ENCODE data around the gene FBXL19. TPM values are rescaled to one million over a fixed set of nuclear protein-coding genes. Genes with fewer than 3 reads are reported as not detected.
A peak's percentile ranks its signal among the peaks of the same experiment; 100 is the strongest.

Gene FBXL19
- total and polyA plus RNA-seq, 2 of the 13 experiments (the other 11 are each of a cell fraction or from before 2014, with no cell fraction given) = 6.0 to 13.7 TPM

GRCh38 chr16:30980023-30980371 is 56.6 kb downstream of the FBXL19 start (continued):
- no peak for TF ChIP-seq SKIL (CRISPR knock-in tag; IDR thresholded peaks at IDR 0.05; ENCODE audit: borderline replicate concordance)
- no peak for TF ChIP-seq JUNB (CRISPR knock-in tag; IDR thresholded peaks at IDR 0.05; ENCODE audit: borderline replicate concordance)
- TF ChIP-seq ZC3H4 (CRISPR knock-in tag; IDR thresholded peaks at IDR 0.05; ENCODE audit: borderline replicate concordance) = no peak

GRCh38 chr16:30980434-30980833 is 57.1 kb downstream of the FBXL19 start:
- no peaks in the 10 kb centered on the region for H3K9me3 ChIP-seq (ENCODE audit: low read length)
- ATAC-seq = no peak
- BruUV-seq (replicated peaks) = no TSS peak
- H3K9ac ChIP-seq (ENCODE audit: insufficient read depth, low read depth, low read length) = no peak overlapping the region
- H3K4me1 ChIP-seq (ENCODE audit: insufficient read depth, low read length) = peaks cover 4% of the 10 kb centered on the region
- H3K27ac ChIP-seq (ENCODE audit: extremely low read length, insufficient read depth, low read length) = no peak overlapping the region
- no peak overlapping the region for H3K4me2 ChIP-seq (ENCODE audit: low read depth, low read length)
- H4K20me1 ChIP-seq (ENCODE audit: insufficient read depth, low read length) = no peaks in the 10 kb centered on the region; the same call in 1 of the 2 replicates
- H2AFZ ChIP-seq (ENCODE audit: low read length) = no peak overlapping the region
- no peaks in the 10 kb centered on the region for H3K27me3 ChIP-seq (ENCODE audit: control insufficient read depth in 1 of 2, insufficient read depth in 2 of 2, low read length in 2 of 2)
- no peak for FAIRE-seq
- no peak for DNase-seq (ENCODE audit: low spot score)
- 97% methylated on average over 29 of the region's 29 CpGs for WGBS (ENCODE audit: low lambda C conversion rate)
- H3K79me2 ChIP-seq (ENCODE audit: insufficient read depth, low read length) = no peaks in the 10 kb centered on the region
- in situ Hi-C loops (cut with HindIII; ENCODE audit: extremely low pct_ligation_motif_present, low pct_unique_long_range_greater_than_20kb) = loop anchor here (25.0 kb wide), 1 partner anchor 732 kb away; a partner anchor contains a TSS
- no peak overlapping the region for H3K4me3 ChIP-seq (replicated peaks in 1 of 3; ENCODE audit: insufficient read depth in 1 of 3, low read depth in 2 of 3, low read length in 3 of 3)
- POLR2A ChIA-PET = interaction anchor here (1.4 kb wide), 1 partner anchor 18 kb away, joined by 3 read pairs; no protein-coding TSS in a partner anchor
- peaks cover 38 to 81% of the 10 kb centered on the region in 2 experiments for H3K36me3 ChIP-seq (replicated peaks in 1 of 2; ENCODE audit: control insufficient read depth in 1 of 2, insufficient read depth in 2 of 2, low read length in 2 of 2)
- CTCF ChIA-PET (ENCODE audit: low intra/inter-chr PET ratio, low total read pairs) = no interaction called here
- intact Hi-C loops (cut with micrococcal nuclease; ENCODE audit: unreplicated experiment) = loop anchor here (10.0 kb wide), 1 partner anchor 884 kb away; no protein-coding TSS in a partner anchor
- TF ChIP-seq ZFP36L1 (CRISPR knock-in tag; IDR thresholded peaks at IDR 0.05) (no peak), PBX2 (CRISPR knock-in tag; IDR thresholded peaks at IDR 0.05) (no peak), GATAD1 (CRISPR knock-in tag; IDR thresholded peaks at IDR 0.05) (no peak), ZNF33A (CRISPR knock-in tag; IDR thresholded peaks at IDR 0.05; ENCODE audit: borderline replicate concordance) (no peak), LRRFIP1 (CRISPR knock-in tag; conservative IDR thresholded peaks at IDR 0.05) (no peak), ZNF12 (CRISPR knock-in tag; IDR thresholded peaks at IDR 0.05) (no peak), PITX1 (CRISPR knock-in tag; IDR thresholded peaks at IDR 0.05) (no peak), STAG1 (CRISPR knock-in tag; IDR thresholded peaks at IDR 0.05) (no peak), DNMT1 (CRISPR knock-in tag; IDR thresholded peaks at IDR 0.05) (no peak), IRF9 (CRISPR knock-in tag; IDR thresholded peaks at IDR 0.05; ENCODE audit: borderline replicate concordance) (no peak), CENPX (CRISPR knock-in tag; IDR thresholded peaks at IDR 0.05) (no peak), MTA1 (CRISPR knock-in tag; IDR thresholded peaks at IDR 0.05; ENCODE audit: borderline replicate concordance) (0 out of 2 replicates have a peak, but pooled peaks have one; percentile 22), AGO2 (optimal IDR thresholded peaks at IDR 0.05; ENCODE audit: low read depth, low read length) (peak; percentile 78)

Data from HepG2 (cell line).